ENCODE measurements around the gene GRAMD2B. TPM values are rescaled to one million over a fixed set of nuclear protein-coding genes. Genes with fewer than 3 reads are reported as not detected.

Gene GRAMD2B
- total and polyA plus RNA-seq, 2 of the 8 experiments (the other 6 are each of a cell fraction or from before 2014, with no cell fraction given) = 6.4 to 9.4 TPM

DNA sequence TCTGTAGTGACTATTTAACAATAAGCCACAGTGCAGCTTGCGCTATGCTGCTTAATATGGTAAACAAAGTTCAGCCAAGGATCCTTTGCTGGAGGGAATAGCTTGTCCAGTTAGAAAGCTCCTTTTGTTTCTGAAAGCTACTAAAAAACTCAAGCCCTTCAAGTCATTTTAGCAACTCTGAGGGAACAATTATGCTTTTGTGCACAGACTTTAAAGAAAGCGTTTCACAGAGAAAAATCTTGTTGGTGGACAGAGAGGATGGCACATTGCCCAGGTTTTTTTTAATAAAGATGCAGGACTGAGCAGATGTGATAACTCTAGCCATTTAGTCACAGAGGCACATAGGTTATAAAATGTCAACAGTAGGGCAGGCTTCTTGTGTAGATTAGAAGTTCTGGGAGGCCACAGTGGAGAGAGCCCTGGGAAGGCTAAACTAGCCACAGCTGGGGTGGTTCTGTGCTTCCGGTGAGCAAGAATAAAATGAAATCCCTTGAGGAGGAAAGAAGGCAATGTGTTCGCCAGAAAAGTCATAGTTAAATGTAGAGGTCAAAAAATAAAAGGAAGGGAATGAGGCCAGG is 108.4 kb downstream of the GRAMD2B start:
- no peak for FAIRE-seq
- Histone ChIP-seq H4K5ac (ENCODE audit: insufficient read length, low read depth, low read length) (no peak overlapping the region), H3K4me1 (replicated peaks in 1 of 4; ENCODE audit: control insufficient read depth in 3 of 4, insufficient read depth in 4 of 4, low read length in 3 of 4) (no peaks in the 10 kb centered on the region), H2AFZ (ENCODE audit: low read length) (no peak overlapping the region), H3K4ac (replicated peaks; ENCODE audit: insufficient read length, low read depth, low read length) (no peak overlapping the region), H2BK12ac (ENCODE audit: low read depth, low read length) (no peak overlapping the region), H3K14ac (ENCODE audit: insufficient read length) (no peak overlapping the region), H3K27me3 (replicated peaks in 1 of 4; ENCODE audit: control insufficient read depth in 3 of 4, extremely low read depth in 1 of 4, insufficient read depth in 3 of 4, low read length in 3 of 4) (no peaks in the 10 kb centered on the region), H2BK20ac (ENCODE audit: low read length) (no peak overlapping the region), H2BK5ac (ENCODE audit: low read depth, low read length) (no peak overlapping the region), H3K79me1 (ENCODE audit: low read depth, low read length) (no peaks in the 10 kb centered on the region), H4K20me1 (replicated peaks in 1 of 2; ENCODE audit: control insufficient read depth in 1 of 2, insufficient read depth in 2 of 2, low read length in 2 of 2) (no peaks in the 10 kb centered on the region), H3K4me2 (ENCODE audit: insufficient read depth in 1 of 2, low read depth in 2 of 2, low read length in 2 of 2) (no peak overlapping the region), H3K27ac (ENCODE audit: low read depth, low read length) (no peak overlapping the region), H3K18ac (ENCODE audit: extremely low read depth, low read length) (no peak overlapping the region), H3K4me3 (ENCODE audit: extremely low read depth in 1 of 4, insufficient read depth in 2 of 4, low read depth in 3 of 4, low read length in 4 of 4) (no peak overlapping the region), H2BK15ac (ENCODE audit: low read length) (no peak overlapping the region), H2BK120ac (replicated peaks; ENCODE audit: low read depth, low read length) (no peak overlapping the region), H3K79me2 (ENCODE audit: control insufficient read depth in 1 of 2, insufficient read depth in 2 of 2, low read length in 2 of 2) (no peaks in the 10 kb centered on the region), H3K23me2 (ENCODE audit: low read depth, low read length) (no peaks in the 10 kb centered on the region), H4K8ac (ENCODE audit: extremely low read depth, insufficient read depth, low read length) (no peak overlapping the region), H3K56ac (replicated peaks; ENCODE audit: insufficient read length, low read depth, low read length) (no peak overlapping the region), H3K9ac (replicated peaks in 1 of 4; ENCODE audit: extremely low read depth in 1 of 4, low read depth in 3 of 4, low read length in 3 of 4) (no peak overlapping the region), H3K36me3 (ENCODE audit: control insufficient read depth in 2 of 4, insufficient read depth in 4 of 4, low read length in 3 of 4) (no peaks in the 10 kb centered on the region), H3K9me3 (ENCODE audit: insufficient read depth in 2 of 2, low read depth in 1 of 2, low read length in 1 of 2) (no peaks in the 10 kb centered on the region), H4K91ac (replicated peaks; ENCODE audit: insufficient read length, low read length) (no peak overlapping the region), H2AK5ac (ENCODE audit: low read depth, low read length) (no peak overlapping the region), H3K23ac (ENCODE audit: insufficient read length) (no peak overlapping the region)
- CTCF ChIA-PET (ENCODE audit: partially characterized antibody) = interaction anchor here (0.7 to 7.7 kb wide), 13 partner anchors 8 to 717 kb away, joined by 3 to 76 read pairs (median 4); no protein-coding TSS in a partner anchor
- peak in 1 of 2 experiments; percentile 29 for DNase-seq (ENCODE audit: low read depth in 1 of 2, low spot score in 2 of 2)
- 95% methylated on average over 4 of the region's 4 CpGs; no CpG with 5 or more reads in 1 of the 2 experiments for WGBS, 2 experiments (ENCODE audit: extremely low coverage in 1 of 2, insufficient coverage in 1 of 2, insufficient read length in 1 of 2, insufficient replicate concordance in 2 of 2, low coverage in 1 of 2, low lambda C conversion rate in 2 of 2, missing lambda C conversion rate in 1 of 2)
- POLR2A ChIA-PET (ENCODE audit: partially characterized antibody) = no interaction called here
- TF ChIP-seq EP300 (IDR thresholded peaks at IDR 0.05; ENCODE audit: borderline replicate concordance in 1 of 2, low read depth in 2 of 2, low read length in 2 of 2) = no peak
- TF ChIP-seq CBX8 (IDR thresholded peaks at IDR 0.05; ENCODE audit: borderline replicate concordance, low read depth, low read length) = no peak

Data from H1 (cell line).